ENCODE data around the gene RGL1.
"Not testable (repeated sequence)": the region's sequence is repeated elsewhere in the genome, so short reads cannot be mapped to it uniquely, and the experiment has no call there.

Gene RGL1

GRCh38 chr1:183804916-183805841 is at the start of gene RGL1:
RGL1 (plus strand) TSS chr1:183805120; CDS start chr1:183805298, 178 bp downstream.
- TF ChIP-seq, protein P1, sequence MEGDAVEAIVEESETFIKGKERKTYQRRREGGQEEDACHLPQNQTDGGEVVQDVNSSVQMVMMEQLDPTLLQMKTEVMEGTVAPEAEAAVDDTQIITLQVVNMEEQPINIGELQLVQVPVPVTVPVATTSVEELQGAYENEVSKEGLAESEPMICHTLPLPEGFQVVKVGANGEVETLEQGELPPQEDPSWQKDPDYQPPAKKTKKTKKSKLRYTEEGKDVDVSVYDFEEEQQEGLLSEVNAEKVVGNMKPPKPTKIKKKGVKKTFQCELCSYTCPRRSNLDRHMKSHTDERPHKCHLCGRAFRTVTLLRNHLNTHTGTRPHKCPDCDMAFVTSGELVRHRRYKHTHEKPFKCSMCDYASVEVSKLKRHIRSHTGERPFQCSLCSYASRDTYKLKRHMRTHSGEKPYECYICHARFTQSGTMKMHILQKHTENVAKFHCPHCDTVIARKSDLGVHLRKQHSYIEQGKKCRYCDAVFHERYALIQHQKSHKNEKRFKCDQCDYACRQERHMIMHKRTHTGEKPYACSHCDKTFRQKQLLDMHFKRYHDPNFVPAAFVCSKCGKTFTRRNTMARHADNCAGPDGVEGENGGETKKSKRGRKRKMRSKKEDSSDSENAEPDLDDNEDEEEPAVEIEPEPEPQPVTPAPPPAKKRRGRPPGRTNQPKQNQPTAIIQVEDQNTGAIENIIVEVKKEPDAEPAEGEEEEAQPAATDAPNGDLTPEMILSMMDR (IDR thresholded peaks at IDR 0.05; ENCODE audit: low read depth, low read length, missing control alignments), result no peak
- in situ Hi-C loops (cut with HindIII; ENCODE audit: low sequenced_read_pairs), result no loop called here
- DNase-seq (ENCODE audit: low read depth), result peak; percentile 41
- peak within 1 kb of the TSS; percentile 72 for H3K4me3 ChIP-seq (ENCODE audit: low read depth, low read length)

DNA sequence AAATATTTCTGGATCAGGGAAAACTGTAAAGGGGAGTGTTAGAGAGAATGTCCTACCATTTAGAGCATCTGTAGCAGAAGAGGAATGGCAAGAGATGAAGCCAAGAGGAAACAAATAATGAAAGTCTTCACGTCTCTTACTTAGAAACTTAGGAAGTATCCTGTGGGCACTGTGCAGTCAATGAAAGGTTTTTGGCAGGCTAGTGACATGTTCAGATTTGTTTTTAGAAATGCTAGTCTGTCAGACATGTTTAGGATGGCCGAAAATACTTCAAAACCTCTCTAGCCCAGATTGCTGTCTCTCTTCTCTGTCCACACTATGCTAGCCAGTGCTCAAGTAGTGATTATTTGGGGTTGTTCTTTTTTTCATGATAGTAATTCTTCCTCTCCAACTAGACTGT is 48.6 kb upstream of the RGL1 start:
- no peak overlapping the region for H3K4me3 ChIP-seq (ENCODE audit: low read depth, low read length)
- DNase-seq (ENCODE audit: low read depth), result no peak
- TF ChIP-seq, protein P1 (IDR thresholded peaks at IDR 0.05; ENCODE audit: low read depth, low read length, missing control alignments), result no peak
- in situ Hi-C loops (cut with HindIII; ENCODE audit: low sequenced_read_pairs), result no loop called here

DNA sequence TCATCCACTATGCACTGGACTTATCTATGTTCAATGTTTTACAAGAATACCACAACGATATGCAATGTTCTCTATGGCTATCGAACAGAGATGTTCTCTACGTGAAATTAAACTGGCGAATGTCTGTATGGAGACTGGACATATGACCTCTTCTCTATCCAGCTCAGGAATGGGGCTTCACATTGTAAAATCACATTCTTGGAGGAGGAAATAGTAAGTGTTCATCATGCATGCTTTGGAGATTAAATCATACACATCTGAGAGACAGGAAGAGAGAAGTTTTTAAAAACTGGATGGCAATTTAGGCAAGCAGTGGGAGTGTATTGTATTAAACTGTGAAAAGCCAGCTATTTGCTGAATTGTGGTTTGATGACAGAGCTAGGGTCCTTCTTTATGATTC is 47.9 kb upstream of the RGL1 start:
- TF ChIP-seq, protein P1 (IDR thresholded peaks at IDR 0.05; ENCODE audit: low read depth, low read length, missing control alignments), result no peak
- in situ Hi-C loops (cut with HindIII; ENCODE audit: low sequenced_read_pairs), result no loop called here
- H3K4me3 ChIP-seq (ENCODE audit: low read depth, low read length), result no peak overlapping the region
- peak; percentile 63 for DNase-seq (ENCODE audit: low read depth)

- no peak for DNase-seq (ENCODE audit: low read depth)
- in situ Hi-C loops (cut with HindIII; ENCODE audit: low sequenced_read_pairs), result no loop called here
- TF ChIP-seq, protein P1 (IDR thresholded peaks at IDR 0.05; ENCODE audit: low read depth, low read length, missing control alignments), result no peak
Measured at GRCh38 chr1:183758913-183759312, 46.0 kb upstream of the RGL1 start.

DNA sequence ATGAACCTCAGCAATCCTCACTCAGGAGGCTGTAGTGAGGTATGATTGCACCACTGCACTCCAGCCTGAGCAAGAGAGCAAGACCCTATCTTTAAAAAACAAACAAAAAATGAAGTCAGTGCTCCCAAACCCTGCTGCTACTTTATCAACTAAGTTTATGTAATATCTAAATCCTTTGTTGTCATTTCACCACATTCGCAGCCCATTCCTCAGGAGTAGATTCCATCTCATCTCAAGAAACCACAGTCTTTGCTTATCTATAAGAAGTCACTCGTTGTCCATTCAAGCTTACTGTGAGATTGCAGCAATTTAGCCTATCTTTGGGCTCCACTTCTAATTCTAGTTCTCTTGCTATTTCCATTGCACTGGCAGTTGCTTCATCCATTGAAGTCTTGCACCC is 44.3 kb upstream of the RGL1 start:
- in situ Hi-C loops (cut with HindIII; ENCODE audit: low sequenced_read_pairs), result no loop called here
- no peak for DNase-seq (ENCODE audit: low read depth)
- H3K4me3 ChIP-seq (ENCODE audit: low read depth, low read length), result no peak overlapping the region
- TF ChIP-seq, protein P1 (IDR thresholded peaks at IDR 0.05; ENCODE audit: low read depth, low read length, missing control alignments), result no peak

More at GRCh38 chr1:183758913-183759312, 46.0 kb upstream of the RGL1 start:
- no peak overlapping the region for H3K4me3 ChIP-seq (ENCODE audit: low read depth, low read length)

DNA sequence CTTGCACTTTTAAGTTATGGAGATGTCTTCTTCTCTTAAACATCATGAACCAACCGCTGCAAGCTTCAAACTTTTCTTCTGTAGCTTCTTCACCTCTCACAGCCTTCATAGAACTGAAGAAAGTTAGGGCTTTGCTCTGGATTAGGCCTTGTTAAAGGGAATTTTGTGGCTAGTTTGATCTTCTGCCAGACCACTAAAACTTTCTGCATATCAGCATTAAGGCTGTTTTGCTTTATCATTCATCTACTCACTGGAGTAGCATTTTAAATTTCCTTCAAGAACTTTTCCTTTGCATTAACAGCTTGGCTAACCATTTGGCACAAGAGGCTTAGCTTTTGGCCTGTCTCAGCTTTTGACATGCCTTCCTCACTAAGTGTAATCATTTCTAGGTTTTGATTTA is 43.0 kb upstream of the RGL1 start:
- peak; percentile 78 for DNase-seq (ENCODE audit: low read depth)
- in situ Hi-C loops (cut with HindIII; ENCODE audit: low sequenced_read_pairs), result no loop called here
- H3K4me3 ChIP-seq (ENCODE audit: low read depth, low read length), result no peak overlapping the region
- TF ChIP-seq, protein P1 (IDR thresholded peaks at IDR 0.05; ENCODE audit: low read depth, low read length, missing control alignments), result no peak

- DNase-seq (ENCODE audit: low read depth); in situ Hi-C loops (cut with HindIII; ENCODE audit: low sequenced_read_pairs); H3K4me3 ChIP-seq (ENCODE audit: low read depth, low read length): not testable (repeated sequence)
Measured at GRCh38 chr1:183762856-183763255, 42.1 kb upstream of the RGL1 start.
